WI38 (cell line): Measurements from ENCODE around the gene PALS2.

Experiments
- H3K4me3 ChIP-seq: 2 replicates; pipeline ENCODE4 v1.5.1; 2011; ENCODE audit warnings: low read depth, mild to moderate bottlenecking, control low read depth, low read length
- CTCF ChIP-seq: IDR thresholded peaks from 2 replicates; pipeline ENCODE4 v1.5.1; 2012; ENCODE audit warnings: low read depth, mild to moderate bottlenecking, control low read depth, low read length

PALS2 gene

DNA sequence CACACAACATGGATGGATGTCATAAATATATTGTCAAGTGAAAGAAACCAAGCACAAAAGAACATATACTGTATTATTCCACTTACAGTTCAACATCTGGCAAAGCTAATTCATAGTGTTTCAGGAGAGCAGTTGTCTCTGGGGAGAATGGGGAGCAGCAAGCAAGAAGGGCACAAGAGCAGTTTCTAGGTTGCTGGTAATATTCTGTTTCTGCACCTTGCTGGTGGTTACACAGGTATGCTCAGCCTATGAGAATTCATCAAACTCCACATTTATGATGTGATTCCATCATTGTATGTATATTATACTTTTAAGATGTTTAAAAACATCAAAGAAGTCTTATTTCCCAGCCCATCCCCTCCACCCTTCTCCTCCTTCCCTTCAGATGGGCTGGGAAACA, 18.1 kb upstream of the PALS2 start:
- no peak overlapping the region for H3K4me3 ChIP-seq
- no peak for TF ChIP-seq CTCF

GRCh38 chr7:24555719-24556118, 17.5 kb upstream of the PALS2 start:
- TF ChIP-seq CTCF, result no peak

DNA sequence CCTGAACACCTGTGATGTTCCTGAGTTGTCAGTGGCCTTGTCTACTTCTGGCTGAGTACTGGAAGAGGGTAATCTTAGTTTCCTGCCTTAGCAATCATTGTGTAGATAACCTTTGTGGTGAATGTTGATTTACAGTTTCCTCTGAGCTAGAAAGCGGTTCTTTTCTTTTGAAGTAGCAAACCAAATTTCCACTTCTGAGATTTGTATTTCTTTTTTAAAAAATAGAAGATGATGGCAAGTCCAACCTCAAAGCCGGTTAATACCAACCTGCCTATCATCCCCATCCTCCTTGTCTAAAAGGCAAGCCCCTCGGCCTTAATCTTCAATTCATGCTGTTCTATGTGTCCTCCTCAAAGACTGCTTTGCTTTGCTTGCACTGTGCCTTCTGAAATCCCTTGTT, 12.5 kb upstream of the PALS2 start:
- TF ChIP-seq CTCF, result no peak

More at GRCh38 chr7:24555719-24556118, 17.5 kb upstream of the PALS2 start:
- no peak overlapping the region for H3K4me3 ChIP-seq

GRCh38 chr7:24566274-24566673, 7.0 kb upstream of the PALS2 start:
- H3K4me3 ChIP-seq, result no peak overlapping the region
- TF ChIP-seq CTCF, result no peak

More for the DNA sequence above, 12.5 kb upstream of the PALS2 start:
- no peak overlapping the region for H3K4me3 ChIP-seq

GRCh38 chr7:24570983-24571382, 2.3 kb upstream of the PALS2 start:
- H3K4me3 ChIP-seq, result no peak overlapping the region
- no peak for TF ChIP-seq CTCF

DNA sequence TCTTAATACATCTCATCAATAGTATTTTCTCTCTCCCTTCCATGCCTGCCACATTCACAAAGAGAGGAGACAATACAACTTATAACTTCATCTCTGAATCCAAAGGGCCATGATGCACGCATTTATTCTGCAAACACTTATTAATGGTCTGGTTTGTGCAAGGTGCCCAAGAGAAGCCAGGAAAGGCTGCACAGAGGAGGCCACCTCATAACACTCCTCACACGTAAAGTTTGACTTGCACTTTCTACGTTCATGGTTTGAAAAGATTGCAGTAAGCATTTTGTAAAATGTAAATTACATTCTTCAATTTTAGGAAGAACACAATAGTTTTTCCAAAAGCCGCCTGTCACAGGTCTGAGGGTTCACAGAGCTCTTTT, 1.2 kb upstream of the PALS2 start:
- H3K4me3 ChIP-seq, result no peak overlapping the region
- no peak for TF ChIP-seq CTCF

GRCh38 chr7:24572393-24572996, 757 bp upstream of the PALS2 start:
- H3K4me3 ChIP-seq, result peak overlapping the region; percentile 86
- no peak for TF ChIP-seq CTCF
